ENCODE data around the gene KIF3B.
"Not testable (repeated sequence)": the region's sequence is repeated elsewhere in the genome, so short reads cannot be mapped to it uniquely, and the experiment has no call there.

The KIF3B gene

GRCh38 chr20:32354592-32355416 is 77.4 kb downstream of the KIF3B start:
- in situ Hi-C loops (cut with HindIII; ENCODE audit: low sequenced_read_pairs), result no loop called here

GRCh38 chr20:32355417-32355841 is 78.0 kb downstream of the KIF3B start:
- in situ Hi-C loops (cut with HindIII; ENCODE audit: low sequenced_read_pairs), result no loop called here

GRCh38 chr20:32355907-32356621 is 78.6 kb downstream of the KIF3B start:
- in situ Hi-C loops (cut with HindIII; ENCODE audit: low sequenced_read_pairs), result not testable (repeated sequence)

- in situ Hi-C loops (cut with HindIII; ENCODE audit: low sequenced_read_pairs), result no loop called here
Measured at GRCh38 chr20:32356622-32357374, 79.3 kb downstream of the KIF3B start.

GRCh38 chr20:32357375-32357868 is 80.0 kb downstream of the KIF3B start:
- in situ Hi-C loops (cut with HindIII; ENCODE audit: low sequenced_read_pairs), result no loop called here

GRCh38 chr20:32357869-32358631 is 80.6 kb downstream of the KIF3B start, which contains the start of gene ASXL1:
TSS of gene ASXL1 (plus strand) at chr20:32358331. CDS start at chr20:32358776, 445 bp downstream.
- in situ Hi-C loops (cut with HindIII; ENCODE audit: low sequenced_read_pairs), result no loop called here

GRCh38 chr20:32358632-32358882 is 81.1 kb downstream of the KIF3B start:
- in situ Hi-C loops (cut with HindIII; ENCODE audit: low sequenced_read_pairs), result no loop called here

- in situ Hi-C loops (cut with HindIII; ENCODE audit: low sequenced_read_pairs), result no loop called here
Measured at GRCh38 chr20:32358883-32359632, 81.6 kb downstream of the KIF3B start.

- in situ Hi-C loops (cut with HindIII; ENCODE audit: low sequenced_read_pairs), result no loop called here
Measured at GRCh38 chr20:32359633-32360332, 82.3 kb downstream of the KIF3B start.

- in situ Hi-C loops (cut with HindIII; ENCODE audit: low sequenced_read_pairs), result no loop called here
Measured at GRCh38 chr20:32360333-32360634, 82.8 kb downstream of the KIF3B start.

- in situ Hi-C loops (cut with HindIII; ENCODE audit: low sequenced_read_pairs), result no loop called here
Measured at GRCh38 chr20:32362901-32363364, 85.5 kb downstream of the KIF3B start.

- in situ Hi-C loops (cut with HindIII; ENCODE audit: low sequenced_read_pairs), result no loop called here
Measured at GRCh38 chr20:32363492-32363891, 86.0 kb downstream of the KIF3B start.

- in situ Hi-C loops (cut with HindIII; ENCODE audit: low sequenced_read_pairs), result no loop called here
Measured at GRCh38 chr20:32364554-32365208, 87.2 kb downstream of the KIF3B start.

GRCh38 chr20:32365564-32365963 is 88.1 kb downstream of the KIF3B start:
- in situ Hi-C loops (cut with HindIII; ENCODE audit: low sequenced_read_pairs), result no loop called here

- in situ Hi-C loops (cut with HindIII; ENCODE audit: low sequenced_read_pairs), result no loop called here
Measured at GRCh38 chr20:32366380-32366779, 88.9 kb downstream of the KIF3B start.

- in situ Hi-C loops (cut with HindIII; ENCODE audit: low sequenced_read_pairs), result no loop called here
Measured at GRCh38 chr20:32368323-32368722, 90.9 kb downstream of the KIF3B start.

- in situ Hi-C loops (cut with HindIII; ENCODE audit: low sequenced_read_pairs), result no loop called here
Measured at GRCh38 chr20:32368925-32369324, 91.5 kb downstream of the KIF3B start.

GRCh38 chr20:32370897-32371296 is 93.4 kb downstream of the KIF3B start:
- in situ Hi-C loops (cut with HindIII; ENCODE audit: low sequenced_read_pairs), result loop anchor here (10.0 kb wide), 1 partner anchor 54 kb away; no protein-coding TSS in a partner anchor

GRCh38 chr20:32378461-32378860 is 101.0 kb downstream of the KIF3B start:
- in situ Hi-C loops (cut with HindIII; ENCODE audit: low sequenced_read_pairs), result loop anchor here (10.0 kb wide), 1 partner anchor 46 kb away; no protein-coding TSS in a partner anchor
